Activated CD8-positive, alpha-beta memory T cell treated with anti-CD3 and anti-CD28 coated beads, Interleukin-2, amount 10 ng/mL, durations not matched to agents 7 days and 5 days (primary cell): ENCODE measurements around the gene FCHSD2. TPM values are rescaled to one million over a fixed set of nuclear protein-coding genes. Genes with fewer than 3 reads are reported as not detected.
"Not testable (repeated sequence)": the region's sequence is repeated elsewhere in the genome, so short reads cannot be mapped to it uniquely, and the experiment has no call there.

Experiments used
- ATAC-seq: fragments of 150-1000 bp; cut with Tn5 transposase; one replicate; pipeline ENCODE4 v1.10.0; 2021; ENCODE audit warnings: moderate library complexity
- CTCF ChIA-PET: fragments of 350-600 bp; sonication (Branson Sonifier 250); formaldehyde crosslinking; loops from one replicate; lab custom pipeline; 2021; ENCODE audit warnings: antibody characterized with exemption; lab: Charles Lee
- DNase-seq: peaks from one replicate; pipeline ENCODE4 v3.0.0-alpha.2; 2020
- H3K27ac Mint-ChIP-seq: one replicate; pipeline ENCODE4 v1.8.0; 2021; ENCODE audit warnings: mild to moderate bottlenecking, mixed read lengths
- H3K27me3 Mint-ChIP-seq: one replicate; pipeline ENCODE4 v1.8.0; 2021; ENCODE audit warnings: mixed read lengths
- H3K36me3 Mint-ChIP-seq: one replicate; pipeline ENCODE4 v1.8.0; 2021; ENCODE audit warnings: mild to moderate bottlenecking, mixed read lengths
- H3K4me1 Mint-ChIP-seq: one replicate; pipeline ENCODE4 v1.8.0; 2021; ENCODE audit warnings: mixed read lengths
- H3K4me3 Mint-ChIP-seq: one replicate; pipeline ENCODE4 v1.8.0; 2021; ENCODE audit warnings: mild to moderate bottlenecking, moderate library complexity, mixed read lengths
- H3K9me3 Mint-ChIP-seq: one replicate; pipeline ENCODE4 v1.8.0; 2022; ENCODE audit warnings: low read depth, mixed read lengths
- total RNA-seq, 2 experiments: library from RNA; stranded (reverse); gene quantifications; one replicate each; pipeline ENCODE4 v1.2.3, GENCODE V29; 2021

The FCHSD2 gene
- total RNA-seq, 2 experiments from 2014 or later: 42.1 to 71.0 TPM

DNA sequence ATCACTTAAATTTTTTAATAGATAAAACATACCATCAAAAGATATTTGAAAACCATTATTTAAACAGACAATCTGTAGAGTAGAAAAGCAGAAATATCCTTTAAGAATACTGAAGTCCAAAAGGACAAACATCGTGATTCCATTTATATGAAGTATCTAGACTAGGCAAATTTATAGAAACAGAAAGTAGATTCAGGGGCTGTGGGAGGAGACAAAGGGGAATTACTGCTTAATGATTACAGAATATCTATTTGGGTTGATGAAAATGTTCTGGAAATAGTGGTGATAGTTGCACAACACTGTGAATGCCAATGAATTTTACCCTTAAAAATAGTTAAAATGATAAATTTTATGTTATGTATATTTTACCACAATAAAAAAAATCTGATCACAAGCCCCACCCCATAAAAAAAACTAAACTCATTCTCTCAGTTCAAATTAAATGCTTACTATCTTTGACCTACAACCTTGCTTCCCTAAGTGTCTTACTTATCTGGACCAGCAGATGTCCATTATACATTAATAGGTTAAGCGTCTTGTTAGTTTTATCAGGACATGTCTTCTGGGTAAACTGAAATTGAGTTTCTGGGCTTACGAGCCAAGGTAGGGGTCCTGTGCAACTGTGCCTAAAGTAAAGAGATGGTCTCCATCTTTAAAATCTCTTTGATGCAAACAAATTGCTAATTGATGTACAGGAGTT is 86.3 kb downstream of the FCHSD2 start:
- ATAC-seq (no peak), DNase-seq (no peak)
- CTCF ChIA-PET: no interaction called here
- H3K9me3 Mint-ChIP-seq: no peaks in the 10 kb centered on the region
- H3K27ac Mint-ChIP-seq: no peak overlapping the region
- H3K4me1 Mint-ChIP-seq: no peaks in the 10 kb centered on the region
- no peak overlapping the region for H3K4me3 Mint-ChIP-seq
- no peaks in the 10 kb centered on the region for H3K27me3 Mint-ChIP-seq
- H3K36me3 Mint-ChIP-seq: peaks cover 17% of the 10 kb centered on the region

DNA sequence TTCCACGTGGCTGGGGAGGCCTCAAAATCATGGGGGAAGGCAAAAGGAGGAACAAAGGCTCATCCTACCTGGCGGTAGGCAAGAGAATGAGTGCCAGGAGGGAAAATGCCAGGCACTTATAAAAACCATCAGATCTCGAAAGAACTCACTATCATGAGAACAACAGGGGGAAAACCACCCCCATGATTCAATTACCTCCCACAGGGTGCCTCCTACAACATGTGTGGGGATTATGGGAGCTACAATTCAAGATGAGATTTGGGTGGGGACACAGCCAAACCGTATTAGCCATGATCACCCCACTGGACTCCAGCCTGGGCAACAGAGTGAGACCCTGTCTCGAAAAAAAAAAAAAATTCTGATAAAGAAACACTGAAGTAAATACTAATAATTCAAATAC is 87.1 kb downstream of the FCHSD2 start:
- Mint-ChIP-seq H3K4me3 (no peak overlapping the region), H3K27me3 (no peaks in the 10 kb centered on the region), H3K27ac (no peak overlapping the region), H3K36me3 (peaks cover 14% of the 10 kb centered on the region), H3K4me1 (no peaks in the 10 kb centered on the region), H3K9me3 (no peaks in the 10 kb centered on the region)
- DNase-seq: no peak
- ATAC-seq: no peak
- CTCF ChIA-PET: interaction anchor here (0.6 kb wide), 1 partner anchor 51 kb away, joined by 4 read pairs; no protein-coding TSS in a partner anchor

GRCh38 chr11:73053964-73054363 is 88.2 kb downstream of the FCHSD2 start:
- Mint-ChIP-seq H3K27ac (no peak overlapping the region), H3K4me3 (no peak overlapping the region), H3K4me1 (no peaks in the 10 kb centered on the region), H3K9me3 (no peaks in the 10 kb centered on the region), H3K27me3 (no peaks in the 10 kb centered on the region), H3K36me3 (peaks cover 13% of the 10 kb centered on the region)
- DNase-seq (no peak), ATAC-seq (no peak)
- CTCF ChIA-PET: no interaction called here

DNA sequence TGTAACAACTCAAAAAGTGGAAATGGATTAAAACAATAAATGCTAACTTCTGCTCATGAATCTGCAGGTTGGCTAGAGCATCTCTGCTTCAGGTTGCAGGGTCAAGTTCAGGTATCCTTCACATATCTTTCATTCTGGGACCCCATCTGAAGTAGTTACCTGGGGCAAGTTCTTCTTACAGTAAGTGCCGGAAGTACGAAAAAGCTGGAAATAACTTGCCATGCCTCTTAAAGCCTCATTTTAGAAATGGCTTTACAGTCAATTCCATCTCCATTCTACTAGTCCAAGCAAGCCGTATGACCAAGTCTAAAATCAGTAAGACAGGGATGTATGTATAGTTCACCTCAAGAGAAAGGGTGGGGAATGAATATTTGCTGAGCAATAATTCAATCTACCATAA is 93.7 kb downstream of the FCHSD2 start:
- Mint-ChIP-seq H3K36me3 (peaks cover 12% of the 10 kb centered on the region), H3K4me3 (no peak overlapping the region), H3K27ac (peak overlapping the region; percentile 34), H3K9me3 (no peaks in the 10 kb centered on the region), H3K4me1 (peaks cover 20% of the 10 kb centered on the region), H3K27me3 (no peaks in the 10 kb centered on the region)
- no peak for DNase-seq
- no peak for ATAC-seq
- CTCF ChIA-PET: interaction anchor here (1.2 kb wide), 2 partner anchors 24 to 217 kb away, joined by 3 read pairs; no protein-coding TSS in a partner anchor

GRCh38 chr11:73047773-73048371 is 94.2 kb downstream of the FCHSD2 start:
- no peak for DNase-seq
- peaks cover 12% of the 10 kb centered on the region for H3K36me3 Mint-ChIP-seq
- CTCF ChIA-PET: interaction anchor here (0.5 to 1.2 kb wide), 3 partner anchors 23 to 216 kb away, joined by 3 read pairs; no protein-coding TSS in a partner anchor
- H3K4me1 Mint-ChIP-seq: peaks cover 20% of the 10 kb centered on the region
- peak overlapping the region; percentile 37 for H3K27ac Mint-ChIP-seq
- H3K9me3 Mint-ChIP-seq: no peaks in the 10 kb centered on the region
- H3K4me3 Mint-ChIP-seq: peak overlapping the region; percentile 30
- peak; percentile 33 for ATAC-seq
- H3K27me3 Mint-ChIP-seq: no peaks in the 10 kb centered on the region

DNA sequence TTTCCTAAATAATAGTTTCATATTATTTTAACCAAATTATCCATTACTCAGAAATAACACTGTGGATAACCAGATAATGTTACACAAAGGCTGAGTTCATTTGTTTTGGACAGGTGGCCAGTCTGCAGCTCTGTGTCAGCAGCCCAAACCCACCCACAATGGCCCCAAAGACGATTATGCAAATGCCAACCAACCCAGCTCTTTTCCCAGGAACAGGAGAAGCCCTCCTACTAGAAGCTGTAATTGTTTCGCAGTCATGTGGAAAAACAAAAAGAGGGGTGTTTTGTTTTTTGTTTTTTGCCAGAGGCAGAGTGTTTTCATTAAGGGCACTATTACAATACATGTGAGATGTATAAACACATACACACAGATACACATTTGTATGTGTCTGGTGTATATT is 102.1 kb downstream of the FCHSD2 start:
- ATAC-seq (no peak), DNase-seq (no peak)
- Mint-ChIP-seq H3K36me3 (peaks cover 33% of the 10 kb centered on the region), H3K27me3 (no peaks in the 10 kb centered on the region), H3K27ac (no peak overlapping the region), H3K9me3 (no peaks in the 10 kb centered on the region), H3K4me1 (peaks cover 2% of the 10 kb centered on the region), H3K4me3 (no peak overlapping the region)
- CTCF ChIA-PET: no interaction called here

DNA sequence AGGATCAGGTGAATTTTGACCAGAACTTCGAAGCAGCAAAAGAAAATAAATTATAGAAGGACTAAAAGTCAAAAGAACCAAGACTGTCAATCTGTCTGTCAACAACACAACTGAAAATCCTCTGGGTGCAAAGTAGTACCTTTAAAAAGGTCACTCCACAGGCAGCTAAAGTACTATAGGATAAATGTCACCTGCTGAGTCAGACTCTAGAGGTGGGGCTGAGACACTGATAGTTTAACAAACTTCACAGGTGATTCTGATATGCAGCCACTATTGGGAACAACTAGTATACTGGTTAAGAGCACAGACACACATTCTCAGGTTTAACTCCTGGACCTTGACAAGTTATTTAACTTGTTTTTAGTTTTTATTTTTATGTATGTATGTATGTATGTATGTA is 107.3 kb downstream of the FCHSD2 start:
- Mint-ChIP-seq H3K4me3 (no peak overlapping the region), H3K27me3 (no peaks in the 10 kb centered on the region), H3K4me1 (peaks cover 9% of the 10 kb centered on the region), H3K36me3 (peaks cover 25% of the 10 kb centered on the region), H3K27ac (peak overlapping the region; percentile 26), H3K9me3 (peaks cover 2% of the 10 kb centered on the region)
- CTCF ChIA-PET: interaction anchor here (0.7 kb wide), 1 partner anchor 108 kb away, joined by 3 read pairs; the partner anchor contains the start of gene FCHSD2
- DNase-seq (no peak), ATAC-seq (no peak)

DNA sequence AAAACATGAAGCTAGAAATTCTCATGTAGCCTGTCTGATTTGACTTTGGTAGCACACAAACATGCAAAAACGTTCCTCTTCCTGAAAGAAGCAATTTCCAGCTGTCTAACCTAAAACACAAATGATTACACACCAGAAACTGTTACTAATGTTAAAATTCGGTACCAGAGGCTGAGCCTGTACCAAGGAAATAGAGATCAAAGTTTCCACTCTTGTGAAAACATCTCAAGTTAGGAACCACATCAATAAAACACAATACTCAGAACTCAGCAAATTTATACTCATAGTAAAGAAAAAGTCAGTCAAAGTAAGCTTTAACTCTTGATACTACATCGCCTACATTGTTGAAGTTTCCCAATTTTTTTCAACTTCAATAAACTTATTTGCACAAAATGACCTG is 107.8 kb downstream of the FCHSD2 start:
- no peak overlapping the region for H3K4me3 Mint-ChIP-seq
- DNase-seq: no peak
- peak; percentile 55 for ATAC-seq
- peaks cover 9% of the 10 kb centered on the region for H3K4me1 Mint-ChIP-seq
- H3K27ac Mint-ChIP-seq: no peak overlapping the region
- CTCF ChIA-PET: interaction anchor here (0.7 kb wide), 1 partner anchor 108 kb away, joined by 3 read pairs; the partner anchor contains the start of gene FCHSD2
- H3K36me3 Mint-ChIP-seq: peaks cover 29% of the 10 kb centered on the region
- no peaks in the 10 kb centered on the region for H3K27me3 Mint-ChIP-seq
- H3K9me3 Mint-ChIP-seq: peaks cover 5% of the 10 kb centered on the region

- ATAC-seq (no peak), DNase-seq (no peak)
- Mint-ChIP-seq H3K9me3 (peaks cover 19% of the 10 kb centered on the region), H3K27ac (no peak overlapping the region), H3K27me3 (no peaks in the 10 kb centered on the region), H3K36me3 (peaks cover 48% of the 10 kb centered on the region), H3K4me1 (peaks cover 8% of the 10 kb centered on the region), H3K4me3 (no peak overlapping the region)
- CTCF ChIA-PET: no interaction called here
These were observed 112.0 kb downstream of the FCHSD2 start for GRCh38 chr11:73030130-73030529.

- peaks cover 54% of the 10 kb centered on the region for H3K36me3 Mint-ChIP-seq
- peaks cover 3% of the 10 kb centered on the region for H3K4me1 Mint-ChIP-seq
- H3K27me3 Mint-ChIP-seq: no peaks in the 10 kb centered on the region
- H3K4me3 Mint-ChIP-seq: no peak overlapping the region
- CTCF ChIA-PET: no interaction called here
- no peak for ATAC-seq
- no peak overlapping the region for H3K27ac Mint-ChIP-seq
- H3K9me3 Mint-ChIP-seq: peaks cover 23% of the 10 kb centered on the region
- DNase-seq: no peak
These were observed 112.7 kb downstream of the FCHSD2 start for GRCh38 chr11:73029403-73029802.

DNA sequence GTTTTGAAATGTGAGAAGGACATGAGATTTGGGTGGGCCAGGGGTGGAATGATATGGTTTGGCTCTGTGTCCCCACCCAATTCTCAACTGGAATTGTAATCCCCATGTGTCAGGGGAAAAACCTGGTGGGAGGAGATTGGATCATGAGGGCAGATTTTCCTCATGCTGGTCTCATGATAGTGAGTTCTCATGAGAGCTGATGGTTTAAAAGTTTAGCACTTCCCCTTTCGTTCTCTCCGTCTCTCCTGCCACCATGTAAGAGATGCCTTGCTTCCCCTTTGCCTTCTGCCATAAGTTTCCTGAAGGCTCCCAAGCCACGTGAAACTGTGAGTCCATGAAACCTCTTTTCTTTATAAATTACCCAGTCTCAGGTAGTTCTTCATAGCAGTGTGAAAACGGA is 113.5 kb downstream of the FCHSD2 start:
- CTCF ChIA-PET: no interaction called here

DNA sequence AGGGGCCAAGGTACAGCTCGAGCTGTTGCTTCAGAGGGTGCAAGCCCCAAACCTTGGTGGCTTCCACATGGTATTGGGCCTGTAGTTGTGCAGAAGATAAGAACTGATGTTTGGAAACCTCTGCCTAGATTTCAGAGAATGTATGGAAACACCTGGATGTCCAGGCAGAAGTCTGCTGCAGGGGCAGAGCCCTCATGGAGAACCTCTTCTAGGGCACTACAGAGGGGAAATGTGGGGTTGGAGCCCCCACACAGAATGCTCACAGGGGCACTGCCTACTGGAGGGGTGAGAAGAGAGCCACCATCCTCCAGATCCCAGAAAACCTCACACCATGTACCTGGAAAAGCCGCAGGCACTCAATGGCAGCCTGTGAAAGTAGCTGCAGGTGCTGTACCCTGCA is 114.3 kb downstream of the FCHSD2 start:
- DNase-seq, ATAC-seq, H3K4me1 Mint-ChIP-seq, H3K27ac Mint-ChIP-seq, H3K4me3 Mint-ChIP-seq, CTCF ChIA-PET, H3K27me3 Mint-ChIP-seq: not testable (repeated sequence)
- peaks cover 32% of the 10 kb centered on the region for H3K9me3 Mint-ChIP-seq
- peaks cover 64% of the 10 kb centered on the region for H3K36me3 Mint-ChIP-seq

More for the DNA sequence above, 113.5 kb downstream of the FCHSD2 start:
- peaks cover 31% of the 10 kb centered on the region for H3K9me3 Mint-ChIP-seq
- no peak overlapping the region for H3K27ac Mint-ChIP-seq
- no peaks in the 10 kb centered on the region for H3K27me3 Mint-ChIP-seq
- H3K4me1 Mint-ChIP-seq: no peaks in the 10 kb centered on the region
- H3K4me3 Mint-ChIP-seq: no peak overlapping the region
- peaks cover 62% of the 10 kb centered on the region for H3K36me3 Mint-ChIP-seq
- ATAC-seq (no peak), DNase-seq (no peak)

DNA sequence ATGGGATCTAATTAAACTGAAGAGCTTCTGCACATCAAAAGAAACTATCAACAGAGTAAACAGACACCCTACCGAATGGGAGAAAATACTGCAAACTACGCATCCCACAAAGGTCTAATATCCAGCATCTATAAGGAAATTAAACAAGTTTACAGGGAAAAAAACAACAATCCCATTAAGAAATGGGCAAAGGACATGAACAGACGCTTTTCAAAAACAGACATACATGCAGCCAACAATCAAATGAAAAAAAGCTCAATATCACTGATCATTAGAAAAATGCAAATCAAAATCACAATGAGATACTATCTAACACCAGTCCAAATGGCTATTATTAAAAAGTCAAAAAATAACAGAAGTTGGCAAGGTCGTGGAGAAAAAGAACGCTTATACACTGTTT is 117.5 kb downstream of the FCHSD2 start:
- no peak overlapping the region for H3K4me3 Mint-ChIP-seq
- no peak overlapping the region for H3K27ac Mint-ChIP-seq
- H3K36me3 Mint-ChIP-seq: peaks cover 69% of the 10 kb centered on the region
- no peak for ATAC-seq
- H3K27me3 Mint-ChIP-seq: no peaks in the 10 kb centered on the region
- CTCF ChIA-PET: interaction anchor here (1.6 kb wide), 1 partner anchor 24 kb away, joined by 3 read pairs; no protein-coding TSS in a partner anchor
- H3K4me1 Mint-ChIP-seq: no peaks in the 10 kb centered on the region
- no peak for DNase-seq
- H3K9me3 Mint-ChIP-seq: peaks cover 34% of the 10 kb centered on the region

DNA sequence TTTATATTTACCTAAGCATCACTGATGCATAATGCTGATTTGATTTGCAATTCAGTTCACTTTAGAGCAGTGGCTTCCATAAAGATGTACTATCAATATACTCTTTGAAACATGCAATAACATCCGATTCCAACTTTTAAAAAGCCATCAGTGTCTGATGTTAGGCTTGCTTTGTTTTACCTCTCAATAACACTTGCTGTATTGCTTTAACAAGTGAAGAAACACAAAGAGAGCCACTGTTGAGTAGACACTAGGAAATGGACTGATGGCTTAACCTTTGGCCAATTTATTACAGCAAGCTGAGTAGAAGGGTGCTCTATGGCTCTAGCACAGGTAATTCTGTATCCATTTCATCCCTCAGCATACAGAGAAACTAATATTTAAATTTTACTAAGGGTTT is 122.1 kb downstream of the FCHSD2 start:
- peaks cover 44% of the 10 kb centered on the region for H3K36me3 Mint-ChIP-seq
- H3K4me1 Mint-ChIP-seq: peaks cover 4% of the 10 kb centered on the region
- ATAC-seq: no peak
- no peak for DNase-seq
- no peak overlapping the region for H3K4me3 Mint-ChIP-seq
- no peaks in the 10 kb centered on the region for H3K27me3 Mint-ChIP-seq
- H3K9me3 Mint-ChIP-seq: peaks cover 17% of the 10 kb centered on the region
- no peak overlapping the region for H3K27ac Mint-ChIP-seq
- CTCF ChIA-PET: interaction anchor here (0.7 kb wide), 1 partner anchor 123 kb away, joined by 3 read pairs; no protein-coding TSS in a partner anchor
